T-helper 1 cell treated with Interleukin-12 subunit alpha and Interleukin-12 subunit beta and Interleukin-4 antibody, amounts not matched to agents 30 ng/mL and 1 ng/mL, for 36 hours (primary cell): ENCODE results near the gene ZC3H12C. TPM values are rescaled to one million over a fixed set of nuclear protein-coding genes. Genes with fewer than 3 reads are reported as not detected.
"Not testable (repeated sequence)": the region's sequence is repeated elsewhere in the genome, so short reads cannot be mapped to it uniquely, and the experiment has no call there.

ENCODE experiments used
- intact Hi-C: fragments of 100-400 bp; cut with micrococcal nuclease; formaldehyde crosslinking; loops from one replicate; pipeline ENCODE4 v1.15.1; 2024
- total RNA-seq: library from RNA; stranded (reverse); gene quantifications from 2 replicates; pipeline ENCODE4 v1.2.3, GENCODE V29; 2022

ZC3H12C gene
- total RNA-seq, 1 donor from 2014 or later: 2.8 TPM

GRCh38 chr11:110174645-110175310 lies 81.6 kb downstream of the ZC3H12C start:
- intact Hi-C loops: loop anchor here (1.0 kb wide), 2 partner anchors 228 to 259 kb away; no protein-coding TSS in a partner anchor

GRCh38 chr11:110176366-110177085 lies 83.3 kb downstream of the ZC3H12C start:
- intact Hi-C loops: no loop called here

GRCh38 chr11:110177086-110177456 lies 83.9 kb downstream of the ZC3H12C start:
- intact Hi-C loops: no loop called here

- intact Hi-C loops: no loop called here
Observed at GRCh38 chr11:110179064-110179463, 85.9 kb downstream of the ZC3H12C start.

GRCh38 chr11:110182886-110183285 lies 89.7 kb downstream of the ZC3H12C start:
- intact Hi-C loops: no loop called here

- intact Hi-C loops: no loop called here
Observed at GRCh38 chr11:110184456-110184855, 91.3 kb downstream of the ZC3H12C start.

- intact Hi-C loops: no loop called here
Observed at GRCh38 chr11:110185121-110185591, 92.0 kb downstream of the ZC3H12C start.

- intact Hi-C loops: no loop called here
Observed at GRCh38 chr11:110185599-110185998, 92.4 kb downstream of the ZC3H12C start.

GRCh38 chr11:110186456-110186855 lies 93.3 kb downstream of the ZC3H12C start:
- intact Hi-C loops: no loop called here

GRCh38 chr11:110186867-110187266 lies 93.7 kb downstream of the ZC3H12C start:
- intact Hi-C loops: no loop called here

GRCh38 chr11:110187731-110188130 lies 94.5 kb downstream of the ZC3H12C start:
- intact Hi-C loops: no loop called here

- intact Hi-C loops: no loop called here
Observed at GRCh38 chr11:110190885-110191284, 97.7 kb downstream of the ZC3H12C start.

- intact Hi-C loops: loop anchor here (1.0 kb wide), 1 partner anchor 246 kb away; no protein-coding TSS in a partner anchor
Observed at GRCh38 chr11:110192604-110193282, 99.6 kb downstream of the ZC3H12C start.

GRCh38 chr11:110194211-110194766 lies 101.1 kb downstream of the ZC3H12C start:
- intact Hi-C loops: not testable (repeated sequence)

GRCh38 chr11:110196241-110196754 lies 103.1 kb downstream of the ZC3H12C start:
- intact Hi-C loops: no loop called here

GRCh38 chr11:110196884-110197420 lies 103.8 kb downstream of the ZC3H12C start:
- intact Hi-C loops: no loop called here

GRCh38 chr11:110198031-110198729 lies 105.0 kb downstream of the ZC3H12C start:
- intact Hi-C loops: no loop called here

- intact Hi-C loops: no loop called here
Observed at GRCh38 chr11:110199184-110199981, 106.2 kb downstream of the ZC3H12C start.

GRCh38 chr11:110200241-110200640 lies 107.0 kb downstream of the ZC3H12C start:
- intact Hi-C loops: loop anchor here (2.0 to 10.0 kb wide), 3 partner anchors 49 to 1245 kb away; no protein-coding TSS in a partner anchor

GRCh38 chr11:110200836-110201235 lies 107.6 kb downstream of the ZC3H12C start:
- intact Hi-C loops: loop anchor here (1.0 to 10.0 kb wide), 9 partner anchors 48 to 1244 kb away; no protein-coding TSS in a partner anchor
